Measurements from ENCODE around the gene UBC. TPM values are rescaled to one million over a fixed set of nuclear protein-coding genes. Genes with fewer than 3 reads are reported as not detected.

UBC gene
- total RNA-seq, 1 experiment from 2014 or later, result 523 TPM

- Histone ChIP-seq H3K9ac (ENCODE audit: extremely low read depth, insufficient read length, low read length) (no peak overlapping the region), H4K20me1 (ENCODE audit: control insufficient read depth, insufficient read depth, insufficient read length) (no peaks in the 10 kb centered on the region), H3K4me2 (ENCODE audit: insufficient read depth, insufficient read length, low read length) (peak overlapping the region; percentile 56)
Observed at GRCh38 chr12:124928095-124928911, 13.9 kb upstream of the UBC start.

More at GRCh38 chr12:124928095-124928911, 13.9 kb upstream of the UBC start:
- no CpG with 5 or more reads among the region's 36 CpGs for WGBS (ENCODE audit: extremely low coverage, insufficient read length, low lambda C conversion rate)
- Histone ChIP-seq H3K27ac (ENCODE audit: insufficient read length, low read depth, low read length) (no peak overlapping the region), H2BK15ac (ENCODE audit: low read depth, low read length) (no peak overlapping the region), H2AK5ac (ENCODE audit: insufficient read length, low read length) (no peak overlapping the region), H3K79me2 (ENCODE audit: insufficient read depth, low read length) (no peaks in the 10 kb centered on the region), H2AFZ (ENCODE audit: low read length) (no peak overlapping the region), H3K27me3 (ENCODE audit: insufficient read depth, low read length) (no peaks in the 10 kb centered on the region), H3K4ac (ENCODE audit: low read depth, low read length) (no peak overlapping the region), H2BK120ac (ENCODE audit: low read depth, low read length, poor library complexity, severe bottlenecking) (no peak overlapping the region), H3K14ac (ENCODE audit: insufficient read depth, low read length) (no peak overlapping the region), H3K56ac (ENCODE audit: insufficient read length, low read depth, low read length) (no peak overlapping the region), H3K23me2 (ENCODE audit: insufficient read length, low read depth, low read length, poor library complexity, severe bottlenecking) (no peaks in the 10 kb centered on the region), H3T11ph (ENCODE audit: low read length) (no peak overlapping the region), H3K9me3 (ENCODE audit: control insufficient read depth, low read depth, low read length) (no peaks in the 10 kb centered on the region), H3K18ac (ENCODE audit: insufficient read length, low read depth, low read length) (no peak overlapping the region), H3K79me1 (ENCODE audit: insufficient read depth, low read depth, low read length, poor library complexity, severe bottlenecking) (no peaks in the 10 kb centered on the region), H3K4me1 (ENCODE audit: insufficient read depth, low read length) (peaks cover 4% of the 10 kb centered on the region), H2BK20ac (ENCODE audit: low read depth, low read length, poor library complexity, severe bottlenecking) (no peak overlapping the region), H4K5ac (ENCODE audit: insufficient read length, low read depth, low read length) (no peak overlapping the region), H3K23ac (ENCODE audit: insufficient read length, low read depth, low read length) (no peak overlapping the region), H2BK12ac (ENCODE audit: insufficient read length, low read depth, low read length) (no peak overlapping the region), H4K91ac (ENCODE audit: insufficient read length, low read depth, low read length) (no peak overlapping the region), H4K8ac (replicated peaks; ENCODE audit: insufficient read length, low read depth, low read length) (no peak overlapping the region), H2BK5ac (ENCODE audit: insufficient read length, low read length) (no peak overlapping the region)
- Mint-ChIP-seq H3K27ac (peak overlapping the region in 1 of 3 experiments; percentile 15; a peak in 2 of 7 replicates), H3K27me3 (ENCODE audit: low read depth) (peaks cover 9% of the 10 kb centered on the region), H3K4me3 (peak overlapping the region; percentile 88 to 94), H3K9me3 (peaks cover 3 to 6% of the 10 kb centered on the region in 2 experiments; a peak in 3 of 5 replicates), H3K4me1 (peaks cover 16 to 19% of the 10 kb centered on the region in 2 experiments), H3K36me3 (ENCODE audit: insufficient read depth in 1 of 3, low read depth in 3 of 3) (no peaks in the 10 kb centered on the region; a peak in 2 of 7 replicates)
- TF ChIP-seq CTCF (conservative IDR thresholded peaks at IDR 0.05), result no peak
- DNase-seq, result peak; percentile 66

All from H9 (cell line).